Cortex of kidney (tissue), 1 donor: Measurements from ENCODE around the gene TRIM32.

Experiments
- DNase-seq: peaks from one replicate; lab custom pipeline; 2025; lab: John Stamatoyannopoulos, UW

Gene TRIM32

DNA sequence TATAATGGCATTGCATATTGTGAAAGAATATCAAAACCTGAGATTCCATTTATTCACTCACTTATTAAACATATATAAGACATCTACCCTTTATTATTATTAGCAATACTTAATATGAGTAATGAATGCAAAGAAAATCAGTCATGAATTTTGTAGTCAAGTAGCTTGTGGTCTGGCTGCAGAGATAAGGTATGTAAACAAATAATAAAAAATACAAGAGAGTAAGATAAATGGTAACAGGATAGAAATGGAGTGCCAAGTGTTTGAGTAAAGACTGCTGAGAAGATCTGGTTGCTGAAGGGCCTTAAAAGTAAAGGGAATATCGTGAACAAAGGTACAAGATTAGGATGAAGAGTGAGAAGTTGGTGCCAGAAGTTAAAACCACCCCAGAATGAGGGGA lies 18.4 kb downstream of the TRIM32 start:
- no peak for DNase-seq

DNA sequence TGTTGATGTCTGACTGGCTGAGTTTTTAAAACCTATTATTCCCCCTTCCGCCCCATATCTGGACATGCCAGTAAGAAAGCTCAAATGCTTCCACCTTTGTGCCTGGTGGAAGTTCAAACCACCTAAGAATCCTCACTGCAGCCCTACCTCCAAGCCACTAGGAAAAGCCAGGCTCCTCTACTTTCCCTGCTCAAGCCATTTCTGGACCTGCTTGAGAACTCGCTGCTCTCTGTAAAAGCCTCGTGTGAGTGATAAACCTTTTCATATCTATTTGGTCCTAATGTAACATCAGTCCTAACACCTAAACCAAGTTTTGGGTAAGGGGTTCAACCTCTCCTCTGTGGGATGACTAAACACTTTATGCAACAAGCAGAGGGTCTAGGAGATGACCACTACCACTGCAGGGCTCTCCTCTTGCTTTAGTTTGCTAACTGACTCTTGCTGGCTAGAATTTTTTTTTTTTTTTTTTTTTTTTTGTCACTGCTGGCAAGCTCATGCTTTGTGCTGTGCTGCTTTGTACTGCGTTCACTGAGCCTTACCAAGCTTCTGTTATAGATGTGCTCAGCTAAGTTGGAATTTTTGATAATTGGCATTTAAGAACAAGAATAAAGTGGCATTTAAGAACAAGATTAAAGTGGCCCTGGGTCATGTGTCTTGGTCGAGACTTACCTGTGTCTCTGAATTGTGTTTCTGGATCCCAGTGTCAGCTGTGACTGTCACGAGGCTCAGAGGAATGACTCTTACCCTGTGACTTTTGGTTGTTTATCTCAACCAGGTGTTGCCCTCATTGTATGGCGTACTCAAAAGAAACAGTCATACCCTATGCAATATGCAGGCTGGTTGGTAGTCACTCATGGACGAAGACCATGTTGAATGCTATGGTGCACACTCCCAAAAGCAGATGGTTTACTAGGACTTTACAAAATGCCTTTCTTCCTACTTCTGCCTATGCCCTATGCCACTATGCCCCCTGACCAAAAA lies 19.5 kb downstream of the TRIM32 start:
- no peak for DNase-seq

GRCh38 chr9:116712781-116713180 lies 25.7 kb downstream of the TRIM32 start:
- DNase-seq, result no peak

DNA sequence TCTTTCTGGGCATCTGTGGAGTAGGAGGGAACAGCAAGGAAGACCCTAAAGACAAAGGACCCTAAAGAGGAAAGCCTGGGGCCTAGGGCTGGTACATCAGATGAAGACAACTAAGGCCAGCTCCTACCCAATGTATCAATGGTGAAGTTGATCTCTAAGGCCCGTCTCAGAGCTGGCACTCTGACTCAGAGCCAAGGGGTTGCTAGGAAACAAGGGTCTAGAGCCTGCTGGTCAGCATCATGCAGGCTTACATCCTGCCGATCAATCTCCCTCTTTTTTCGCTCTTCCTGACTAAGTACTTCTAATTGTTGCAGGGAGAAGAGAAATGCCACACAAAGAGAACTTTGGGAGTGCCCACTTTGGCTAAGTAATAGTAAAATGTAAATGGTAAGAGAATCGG lies 26.2 kb downstream of the TRIM32 start:
- DNase-seq, result no peak

GRCh38 chr9:116715751-116716150 lies 28.6 kb downstream of the TRIM32 start:
- DNase-seq, result no peak

DNA sequence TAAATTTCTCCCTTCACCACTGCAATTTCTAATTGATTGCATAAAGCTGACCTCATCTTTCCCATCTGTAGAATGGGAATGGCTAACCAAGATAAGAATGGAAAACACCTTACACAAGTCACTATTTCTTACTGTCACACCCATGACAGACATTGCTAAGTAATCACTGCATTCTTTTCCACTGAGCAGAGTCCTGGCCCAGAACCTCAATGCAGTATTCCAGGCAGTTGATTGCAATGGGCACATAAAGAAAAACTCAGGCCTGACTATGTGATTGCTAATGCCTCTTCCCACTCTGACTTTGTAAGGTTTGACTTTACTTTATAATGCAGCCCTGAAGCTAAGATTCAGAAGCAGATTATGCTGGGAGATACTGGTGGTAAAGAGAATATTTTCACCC lies 29.3 kb downstream of the TRIM32 start:
- DNase-seq, result no peak

GRCh38 chr9:116717150-116717549 lies 30.0 kb downstream of the TRIM32 start:
- DNase-seq, result no peak

GRCh38 chr9:116718111-116718510 lies 31.0 kb downstream of the TRIM32 start:
- DNase-seq, result no peak

DNA sequence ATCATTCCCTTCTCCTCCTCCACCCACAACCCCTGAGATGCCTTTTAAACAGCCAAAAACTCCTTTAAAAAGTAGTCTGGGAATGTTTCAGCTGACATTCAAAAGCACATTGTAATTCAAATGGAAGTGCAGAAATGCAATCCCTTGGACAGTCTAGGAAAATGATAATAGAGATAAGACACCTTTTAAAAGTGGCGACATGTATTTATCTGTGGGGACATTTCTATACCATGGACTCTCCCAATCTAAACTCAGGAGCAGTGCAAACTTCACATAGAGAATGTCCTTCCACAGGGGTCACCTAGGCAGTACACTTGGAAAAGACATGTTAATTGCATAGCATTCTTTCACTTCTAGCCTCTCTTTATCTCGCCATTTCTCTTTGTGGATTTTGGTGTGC lies 33.0 kb downstream of the TRIM32 start:
- no peak for DNase-seq

GRCh38 chr9:116721411-116721810 lies 34.3 kb downstream of the TRIM32 start:
- DNase-seq, result no peak

DNA sequence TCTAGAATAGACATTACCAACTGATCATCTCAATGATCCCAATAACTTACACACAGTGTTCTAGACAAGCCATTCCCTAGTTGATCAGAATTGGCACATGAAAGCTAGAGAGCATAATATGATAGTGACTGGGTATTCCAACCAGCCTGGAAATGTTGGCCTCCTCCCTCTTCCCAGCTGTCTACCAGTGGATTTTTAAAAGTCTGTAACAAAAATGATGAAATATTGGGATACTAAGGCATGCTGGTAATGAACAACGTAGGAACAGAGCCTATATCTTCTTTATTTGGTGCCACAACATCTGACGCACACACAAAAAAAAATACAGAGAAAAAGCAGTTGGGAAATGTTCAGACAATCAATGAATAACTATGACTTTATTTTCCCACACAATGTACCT lies 34.8 kb downstream of the TRIM32 start:
- DNase-seq, result no peak

- DNase-seq, result no peak
Observed at GRCh38 chr9:116724123-116724522, 37.0 kb downstream of the TRIM32 start.

- no peak for DNase-seq
Observed at GRCh38 chr9:116726602-116727001, 39.5 kb downstream of the TRIM32 start.

DNA sequence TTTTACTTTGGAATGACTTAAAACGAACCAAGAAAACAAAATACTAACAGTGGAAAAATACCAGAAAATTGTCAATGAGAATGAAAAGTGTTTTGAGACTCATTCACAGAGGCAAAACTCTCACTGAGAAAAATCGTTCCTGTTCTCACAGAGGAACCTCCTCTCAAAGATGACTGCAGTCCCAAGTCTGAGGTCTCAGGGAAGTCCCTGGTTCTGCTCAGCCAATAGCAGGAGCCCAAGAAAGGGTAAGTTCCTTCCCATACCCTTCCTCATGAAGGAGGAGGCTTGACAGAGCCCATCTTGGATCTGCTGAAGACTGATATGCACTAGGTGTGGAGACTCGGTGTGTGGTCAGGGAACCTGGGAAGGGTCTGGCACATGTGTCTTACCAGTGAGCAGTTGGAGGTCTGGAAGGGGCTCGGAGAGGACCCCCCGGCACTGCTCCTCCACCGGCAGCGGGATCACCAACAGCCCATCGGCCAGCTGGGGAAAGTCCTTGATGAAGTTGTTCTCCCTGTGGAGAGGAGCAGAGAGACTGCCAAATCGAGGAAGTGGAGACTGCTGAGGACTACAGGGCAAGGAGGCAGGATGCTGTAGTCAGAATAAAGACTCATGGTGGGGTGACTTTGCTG lies 46.0 kb downstream of the TRIM32 start:
- DNase-seq, result no peak

GRCh38 chr9:116736399-116737151 lies 49.5 kb downstream of the TRIM32 start:
- no peak for DNase-seq

DNA sequence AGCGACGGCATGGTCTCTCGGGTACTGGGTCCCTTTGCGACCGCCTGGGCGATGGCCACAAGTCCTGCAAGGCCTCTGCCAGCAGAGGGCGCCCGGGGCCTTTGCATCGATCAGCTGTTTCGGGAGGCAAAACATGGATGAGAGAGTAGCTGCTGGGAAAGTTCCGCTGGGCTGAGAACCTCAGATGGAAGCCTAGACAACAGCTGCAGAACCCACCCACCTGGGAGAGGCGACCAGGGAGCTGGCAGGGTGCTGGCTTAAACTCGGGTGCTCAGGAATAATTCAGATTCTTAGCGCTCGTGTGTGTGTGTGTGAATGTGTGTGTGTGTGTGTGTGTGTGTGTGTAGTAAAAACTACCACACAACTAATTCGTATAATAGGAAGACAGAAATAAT lies 50.0 kb downstream of the TRIM32 start:
- DNase-seq, result no peak

- no peak for DNase-seq
Observed at GRCh38 chr9:116741086-116741740, 54.1 kb downstream of the TRIM32 start.

GRCh38 chr9:116741742-116742141 lies 54.6 kb downstream of the TRIM32 start:
- DNase-seq, result no peak

DNA sequence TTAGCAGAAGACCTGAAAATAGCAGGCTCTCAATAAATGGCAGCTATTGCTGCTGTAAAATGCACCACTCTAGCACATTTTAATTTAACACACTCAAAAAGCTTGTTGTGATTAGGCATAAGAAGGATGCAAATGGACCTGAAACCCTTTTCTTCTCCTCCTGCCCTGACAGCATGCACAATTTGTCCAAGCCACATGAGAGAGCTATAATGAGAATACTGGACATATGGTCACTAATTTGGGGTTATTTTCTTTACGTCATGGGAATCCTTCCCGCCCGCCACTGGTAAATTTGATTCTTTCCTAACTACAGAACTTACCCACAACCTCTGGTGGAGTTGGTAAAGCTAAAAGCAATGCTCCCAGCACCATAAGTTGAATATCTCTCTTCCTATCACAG lies 62.1 kb downstream of the TRIM32 start:
- no peak for DNase-seq

DNA sequence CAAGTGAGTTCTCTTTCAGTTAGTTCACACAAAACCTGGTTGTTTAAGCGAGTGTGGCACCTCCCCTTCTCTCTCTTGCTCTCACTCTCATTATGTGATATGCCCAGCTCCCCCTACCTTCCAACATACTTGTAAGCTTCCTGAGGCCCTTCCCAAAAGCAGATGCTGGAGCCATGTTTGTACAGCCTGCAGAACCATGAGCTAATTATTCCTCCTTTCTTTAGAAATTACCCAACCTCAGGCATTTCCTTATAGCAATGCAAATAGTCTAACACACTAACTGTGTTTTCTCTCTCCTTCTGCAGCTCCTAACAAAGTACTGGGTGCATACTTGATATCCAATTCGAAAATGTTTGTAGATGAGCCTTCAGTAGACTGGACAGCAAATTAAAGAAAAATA lies 62.7 kb downstream of the TRIM32 start:
- no peak for DNase-seq

DNA sequence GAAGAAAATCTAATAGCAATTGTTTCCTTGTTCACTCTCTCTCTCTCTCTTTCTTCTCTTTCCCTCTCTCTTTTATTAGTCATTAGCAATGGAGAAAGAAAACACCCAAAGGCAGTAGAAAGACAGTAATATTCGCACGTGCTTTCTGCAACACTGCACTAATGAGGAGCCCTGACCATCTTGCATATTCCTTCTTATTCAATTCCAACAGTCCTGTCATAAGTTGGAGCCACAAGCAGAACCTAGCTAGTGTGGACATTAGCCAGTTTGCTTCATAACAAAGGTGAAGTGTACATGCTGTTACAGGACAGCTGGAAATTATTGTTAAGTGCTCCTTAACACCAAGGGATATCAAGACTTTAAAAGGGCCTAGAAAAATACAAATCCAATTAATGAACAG lies 63.4 kb downstream of the TRIM32 start:
- no peak for DNase-seq
